Ammon's horn (tissue), 1 donor: Measurements from ENCODE around the gene KIF1A.

Experiments used
- DNase-seq: peaks from one replicate; pipeline ENCODE4 v3.0.0-alpha.2; 2016; ENCODE audit warnings: low spot score

The KIF1A gene

GRCh38 chr2:240819126-240819857 is 727 bp downstream of the KIF1A start:
- no peak for DNase-seq

GRCh38 chr2:240818293-240819125 is 1.5 kb downstream of the KIF1A start:
- DNase-seq = peak; percentile 58

DNA sequence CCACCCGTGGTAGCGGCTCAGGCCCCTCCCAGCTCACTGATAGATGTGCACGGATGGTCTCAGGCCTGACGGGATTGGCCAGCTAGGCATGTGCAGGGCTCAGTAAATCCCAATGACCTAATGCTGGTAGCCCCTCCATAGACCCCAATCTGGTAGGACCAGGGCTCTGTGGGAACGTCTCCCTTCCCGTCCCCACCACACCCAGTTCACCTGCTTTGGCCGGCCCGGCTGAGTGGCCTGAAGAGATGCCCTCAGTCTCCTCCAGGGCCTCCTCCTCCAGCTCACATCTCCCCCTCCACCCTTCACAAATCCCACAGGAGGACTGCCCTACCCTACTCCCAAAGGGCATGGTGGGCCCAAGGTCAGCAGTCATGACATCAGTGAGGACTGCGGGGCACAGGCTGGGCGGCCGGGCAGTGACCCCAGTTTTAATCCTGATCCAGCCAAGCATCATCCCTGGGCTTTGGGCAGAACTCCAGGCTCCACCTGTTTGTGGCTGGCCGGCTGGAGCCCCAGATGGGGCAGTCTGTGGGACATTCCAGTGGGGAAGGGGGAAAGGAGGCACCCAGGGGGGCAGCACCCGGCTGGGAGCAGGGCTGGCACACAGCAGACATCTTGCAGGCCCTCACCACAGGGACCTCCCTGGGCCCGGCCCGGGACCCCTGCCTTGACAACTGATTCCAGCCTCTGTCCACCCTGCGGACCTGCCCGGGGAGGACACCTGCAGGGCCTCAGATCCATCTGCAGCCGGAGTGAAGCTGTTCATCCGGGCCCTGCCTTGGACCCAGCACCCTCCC is 2.3 kb downstream of the KIF1A start:
- DNase-seq = no peak

DNA sequence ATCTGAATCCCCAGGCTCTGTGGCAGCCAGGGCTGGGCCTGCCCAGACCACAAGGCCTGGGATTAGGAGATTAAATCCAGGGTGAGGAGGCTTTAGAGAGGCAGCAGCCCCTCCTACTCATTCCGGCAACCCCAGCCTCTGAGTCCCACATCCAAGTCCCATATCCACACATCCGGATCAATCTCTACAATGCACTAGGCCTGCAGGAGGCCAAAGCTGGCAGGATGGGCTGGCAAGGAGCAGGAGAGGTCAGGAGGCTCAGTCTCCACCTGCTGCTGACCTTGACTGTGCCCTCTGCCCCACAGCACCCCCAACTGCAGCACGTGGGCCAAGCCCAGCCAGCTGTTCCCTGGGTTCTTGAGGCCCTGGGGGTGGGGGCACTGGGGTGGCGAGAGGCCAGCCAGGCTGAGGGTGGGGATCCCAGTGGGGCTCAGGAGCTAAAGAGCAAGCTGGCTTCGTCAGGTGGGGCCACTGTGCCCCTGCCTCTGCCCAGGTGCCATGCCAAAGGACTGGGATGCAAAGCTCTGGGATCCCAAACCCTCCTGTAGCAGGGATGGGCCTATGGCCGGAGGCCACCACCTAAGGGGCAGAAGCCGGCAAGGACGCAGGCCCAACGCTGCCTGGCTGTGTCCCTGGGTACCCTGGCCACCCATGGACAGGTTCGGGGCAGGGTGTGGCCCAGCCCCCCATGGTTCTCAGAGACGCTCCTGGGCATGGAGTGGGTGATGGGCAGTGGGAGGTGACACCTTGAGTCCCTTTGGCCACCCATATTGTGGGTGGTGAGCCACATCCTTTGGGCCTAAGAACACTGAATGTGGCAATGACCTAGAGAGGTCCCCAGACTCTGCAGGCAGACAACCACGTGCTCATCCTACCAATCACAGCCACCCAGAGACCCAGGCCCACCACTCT is 3.2 kb downstream of the KIF1A start:
- no peak for DNase-seq

DNA sequence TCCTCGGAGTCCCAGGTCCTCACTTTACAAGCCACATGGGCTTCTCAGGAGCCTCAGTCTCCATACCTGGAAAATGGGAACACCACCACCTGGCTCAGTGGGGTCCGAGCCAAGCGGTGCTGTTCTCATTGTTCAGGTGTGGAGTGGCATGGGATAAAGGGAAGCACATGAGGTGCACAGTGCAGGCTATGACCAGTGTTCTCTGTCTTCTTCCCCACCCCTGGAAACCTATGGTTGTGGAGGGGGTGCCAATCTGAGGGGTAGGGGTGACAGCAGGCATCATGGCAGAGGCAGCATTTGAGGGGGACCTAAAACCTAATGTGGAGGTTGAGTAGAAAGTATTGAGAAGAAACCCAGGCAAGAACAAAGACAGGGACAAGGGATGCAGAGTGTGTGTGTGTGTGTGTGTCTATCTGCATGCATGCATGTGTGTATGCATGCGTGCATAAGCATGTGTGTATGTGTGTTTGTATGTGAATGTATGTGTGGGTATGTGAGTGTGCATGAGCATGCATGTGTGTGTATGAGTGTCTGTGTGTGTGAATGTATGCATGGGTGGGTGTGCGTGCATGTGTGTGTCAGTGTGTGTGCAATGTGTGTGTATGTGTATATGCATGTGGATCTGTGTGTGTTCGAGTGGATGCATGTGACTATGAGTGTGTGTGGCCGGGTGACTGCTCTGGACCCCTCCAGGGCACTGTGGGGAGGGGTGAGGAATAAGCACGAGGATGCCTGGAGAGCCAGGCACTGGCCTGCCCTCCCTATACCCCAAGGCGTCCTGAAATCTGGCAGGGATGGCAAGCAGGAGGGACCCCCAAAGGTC is 4.0 kb downstream of the KIF1A start:
- no peak for DNase-seq

DNA sequence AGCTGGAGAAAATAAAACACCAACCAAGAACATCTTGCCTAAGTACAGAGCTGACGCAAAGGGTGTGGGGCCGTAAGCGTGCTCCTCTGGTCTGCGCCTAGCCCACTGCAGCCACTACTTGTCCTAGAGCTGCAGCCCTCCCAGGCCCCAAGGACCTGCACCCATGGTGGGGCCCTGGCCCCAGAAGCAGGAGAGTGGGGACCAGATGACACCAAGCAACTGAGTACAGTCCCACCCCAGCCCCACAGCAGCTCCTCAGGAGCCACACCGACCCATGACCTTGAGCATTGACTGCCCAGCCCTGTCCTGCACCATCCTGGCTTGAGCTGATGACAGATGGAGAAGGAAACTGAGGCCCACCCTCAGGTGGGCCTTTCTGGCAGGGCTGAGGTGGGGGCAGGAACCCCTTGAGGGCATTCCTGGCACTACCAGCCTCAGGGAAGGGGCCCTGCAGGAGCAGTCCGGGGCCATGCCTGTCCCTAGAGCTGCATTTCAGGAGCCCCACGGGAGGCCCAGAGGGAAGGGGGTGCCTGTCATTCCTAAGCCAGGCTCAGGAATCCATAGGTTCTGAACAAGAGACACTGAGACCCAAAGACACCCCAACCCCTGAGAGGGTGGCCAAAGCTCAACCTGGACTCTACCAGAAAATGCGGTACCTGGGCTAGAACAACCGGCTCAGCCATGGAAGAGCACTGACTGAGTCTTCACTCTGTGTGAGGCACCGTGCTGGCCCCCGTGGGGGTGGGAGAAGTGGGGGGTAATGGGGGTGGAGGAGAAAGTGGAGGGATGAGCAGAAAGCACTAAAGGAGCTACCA is 4.9 kb downstream of the KIF1A start:
- no peak for DNase-seq

DNA sequence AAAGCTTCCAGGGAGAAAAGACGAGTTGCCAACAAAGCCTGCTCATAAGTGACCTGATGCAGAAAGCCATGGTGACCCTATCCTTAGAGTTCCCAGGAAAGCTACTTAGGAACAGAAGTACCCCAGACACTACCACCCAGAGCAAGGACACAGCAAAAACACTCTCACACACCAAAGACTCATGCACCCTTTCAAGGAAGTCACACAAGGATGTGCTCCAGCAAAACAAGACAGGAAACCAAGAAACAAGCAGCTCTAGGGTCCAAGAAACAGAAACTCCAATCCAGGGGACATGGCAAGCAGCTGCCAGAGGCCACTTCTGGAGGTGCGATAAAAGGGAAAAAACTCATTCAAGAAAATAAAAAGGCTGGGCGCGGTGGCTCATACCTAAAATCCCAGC is 5.7 kb downstream of the KIF1A start:
- no peak for DNase-seq

DNA sequence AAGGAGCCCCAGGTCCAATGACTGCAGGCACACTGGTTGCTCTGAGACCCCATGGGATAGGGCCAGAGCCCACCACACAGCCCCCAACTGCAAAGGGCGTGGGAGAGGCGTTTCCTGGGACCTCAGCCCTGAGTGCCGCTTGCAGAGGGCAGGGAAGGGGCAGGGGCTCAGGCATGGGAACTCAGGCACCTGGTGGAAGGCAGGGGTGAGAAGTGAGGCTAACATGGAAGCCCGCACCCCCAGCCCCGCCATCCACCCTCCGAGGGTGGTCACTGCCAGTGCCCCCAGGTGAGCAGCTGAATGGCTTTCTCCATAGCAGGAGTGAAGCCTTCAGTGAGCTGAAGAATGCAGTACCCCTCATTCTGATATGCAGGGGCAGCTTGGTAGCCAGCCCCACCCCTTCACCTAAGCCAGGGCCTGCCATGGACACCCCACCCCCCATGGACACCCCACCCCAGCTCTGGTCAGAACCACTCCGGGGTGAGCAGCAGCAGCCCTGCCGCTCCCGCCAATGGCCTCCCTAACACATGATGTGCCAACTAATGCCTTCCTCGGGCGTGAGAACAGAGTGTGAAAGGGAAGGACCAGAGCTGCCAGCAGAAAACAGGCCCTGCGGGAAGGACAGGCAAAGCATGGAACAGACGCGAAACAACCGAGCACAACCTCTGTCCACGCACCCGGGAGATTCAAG is 6.6 kb downstream of the KIF1A start:
- no peak for DNase-seq

DNA sequence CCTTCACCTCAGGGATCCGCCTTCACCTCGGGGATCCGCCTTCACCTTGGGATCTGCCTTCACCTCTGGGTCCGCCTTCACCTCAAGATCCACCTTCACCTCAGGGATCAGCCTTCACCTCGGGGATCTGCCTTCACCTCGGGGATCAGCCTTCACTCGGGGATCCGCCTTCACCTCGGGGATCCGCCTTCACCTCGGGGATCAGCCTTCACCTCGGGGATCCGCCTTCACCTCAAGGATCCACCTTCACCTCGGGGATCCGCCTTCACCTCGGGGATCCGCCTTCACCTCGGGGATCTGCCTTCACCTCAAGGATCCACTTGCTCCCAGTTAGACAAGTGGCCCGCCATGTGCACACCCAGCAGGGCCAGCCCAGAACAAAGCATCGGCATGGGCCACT is 7.3 kb downstream of the KIF1A start:
- DNase-seq = no peak

GRCh38 chr2:240812301-240812680 is 7.7 kb downstream of the KIF1A start:
- DNase-seq = no peak

DNA sequence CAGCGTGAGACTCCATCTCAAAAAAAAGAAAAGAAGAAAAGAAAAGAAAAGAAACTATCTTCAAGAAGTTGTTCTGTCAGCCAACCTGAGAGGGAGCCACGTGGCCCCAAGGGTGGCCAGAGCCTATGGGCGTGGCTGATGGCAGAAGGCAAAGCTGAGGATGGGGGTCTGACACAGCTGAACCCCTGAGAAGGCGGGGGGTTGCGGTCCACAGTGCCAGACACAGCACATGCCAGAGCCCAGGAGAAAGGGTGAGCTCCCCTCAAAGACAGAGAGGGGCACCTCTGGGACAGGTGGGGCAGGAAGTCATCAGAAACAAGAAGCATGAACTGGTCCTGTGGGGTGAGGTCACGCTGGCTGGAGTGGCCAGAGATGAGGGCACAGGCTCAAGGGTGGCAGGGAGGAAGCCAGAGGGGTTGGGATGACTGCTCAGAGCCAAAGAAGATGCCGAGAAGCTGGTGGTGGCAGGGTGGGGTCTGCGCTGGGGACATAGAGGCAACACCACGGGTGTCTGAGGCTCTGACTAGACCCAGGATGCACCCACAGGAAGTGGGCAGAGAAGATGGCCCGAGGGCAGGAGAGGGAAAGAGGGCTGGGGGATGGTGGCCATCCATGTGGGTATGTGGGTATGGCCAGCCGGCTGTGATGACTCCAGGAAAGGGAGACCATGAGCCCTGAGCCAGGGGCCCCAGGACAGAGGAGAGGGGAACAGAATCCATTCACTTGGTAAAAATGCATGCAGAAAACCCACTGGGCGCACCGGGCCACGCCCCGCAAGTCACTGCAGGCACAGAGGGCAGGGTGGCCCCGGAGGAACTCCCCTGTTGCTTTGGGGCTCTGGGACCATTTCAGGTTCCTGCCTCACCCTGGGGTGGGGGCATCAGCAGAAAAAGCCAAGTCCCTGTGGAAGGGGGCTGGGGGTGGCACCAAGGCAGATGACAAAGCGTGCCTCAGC is 8.4 kb downstream of the KIF1A start:
- no peak for DNase-seq

DNA sequence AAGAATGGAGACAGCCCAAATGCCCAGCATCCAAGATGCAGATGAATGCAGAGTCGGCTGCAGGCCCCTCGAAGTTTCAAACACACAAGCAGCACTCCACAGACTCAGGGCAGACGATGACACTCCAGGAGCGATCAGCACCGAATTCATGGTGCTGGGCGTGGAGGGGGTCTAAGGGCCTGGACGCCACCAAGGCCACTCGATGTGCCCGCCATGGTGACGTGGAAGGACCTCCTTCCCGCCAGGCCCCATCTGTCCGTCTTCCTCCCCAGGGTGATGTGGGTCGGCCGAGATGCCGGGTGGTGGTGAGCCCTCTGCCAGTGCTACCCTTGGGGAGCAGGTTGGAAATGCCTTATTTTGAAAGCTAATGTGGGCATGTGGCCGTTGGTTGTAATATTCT is 9.4 kb downstream of the KIF1A start:
- no peak for DNase-seq

DNA sequence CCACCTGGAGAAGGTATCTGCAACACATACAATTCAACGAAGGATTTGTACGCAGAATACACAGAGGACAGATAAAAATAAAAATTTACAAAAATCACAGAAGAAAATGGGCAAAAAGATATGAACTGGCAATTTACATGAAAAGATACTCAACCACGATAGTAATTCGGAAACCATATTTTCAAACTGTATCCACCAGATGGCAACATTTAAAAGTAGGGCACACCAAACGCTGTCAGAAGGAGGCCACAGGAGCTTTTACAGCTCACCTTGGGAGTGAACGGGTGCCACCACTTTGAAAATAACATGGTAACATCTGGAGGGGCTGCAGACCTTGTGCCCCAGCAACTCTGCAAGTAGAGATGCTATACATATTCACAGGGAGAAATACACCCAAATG is 9.8 kb downstream of the KIF1A start:
- DNase-seq = no peak

- no peak for DNase-seq
Measured at GRCh38 chr2:240809276-240809675, 10.7 kb downstream of the KIF1A start.

DNA sequence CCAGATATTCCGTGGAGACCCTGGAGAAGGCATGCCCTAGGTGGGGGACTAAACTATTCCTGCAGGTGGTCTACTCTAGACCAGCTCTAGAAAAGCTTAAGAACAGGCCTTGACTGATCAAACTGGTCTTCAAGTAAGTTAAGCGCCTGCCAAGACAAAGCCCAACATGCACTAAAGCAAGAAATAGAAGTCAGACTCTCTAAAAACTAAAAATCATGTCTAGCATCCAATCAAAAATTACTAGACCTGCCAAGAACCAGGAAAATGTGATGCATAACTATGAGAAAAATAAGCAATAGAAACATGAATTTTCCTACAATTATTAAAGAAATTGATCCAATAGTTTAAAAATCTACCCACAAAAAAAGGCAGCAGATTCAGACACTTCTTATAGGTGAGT is 13.6 kb downstream of the KIF1A start:
- DNase-seq = no peak

DNA sequence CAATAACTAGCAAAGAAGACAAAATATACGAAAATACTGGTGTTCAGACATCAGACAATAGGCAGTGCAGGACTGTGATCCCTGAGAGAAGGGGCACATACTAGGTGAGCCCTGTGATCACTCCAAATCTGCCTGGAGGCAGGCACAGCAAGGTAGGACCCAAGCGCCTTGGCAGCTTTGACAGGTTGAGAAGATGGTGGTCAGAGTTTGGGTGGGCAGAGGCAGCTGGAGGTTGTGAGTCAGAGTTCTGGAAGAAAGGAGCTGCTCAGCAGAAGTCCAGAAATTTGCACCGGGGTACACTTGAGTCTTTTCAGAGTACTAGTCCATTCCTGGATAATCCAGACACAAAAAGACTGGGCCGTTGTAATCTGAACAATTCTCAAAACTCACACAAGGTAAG is 14.0 kb downstream of the KIF1A start:
- DNase-seq = no peak

GRCh38 chr2:240803191-240803590 is 16.8 kb downstream of the KIF1A start:
- DNase-seq = no peak
